Astrocyte (in vitro differentiated cells and primary cell): Measurements from ENCODE around the gene DMPK. TPM values are rescaled to one million over a fixed set of nuclear protein-coding genes. Genes with fewer than 3 reads are reported as not detected.

Experiments used
- DNase-seq: peaks from one replicate; pipeline ENCODE4 v3.0.0-alpha.2; 2010; ENCODE audit warnings: low read depth
- FAIRE-seq: peaks from 2 replicates; lab custom pipeline; 2011; peaks lifted over from hg19 to GRCh38; lab: Jason Lieb, UNC
- H2AFZ ChIP-seq: 2 replicates; pipeline ENCODE4 v1.6.0; 2012; ENCODE audit warnings: low read depth, low read length, inconsistent platforms
- H3K27ac ChIP-seq: 2 replicates; pipeline ENCODE4 v1.5.1; 2011; ENCODE audit warnings: low read depth, low read length, inconsistent platforms
- H3K27me3 ChIP-seq: 2 replicates; pipeline ENCODE4 v1.6.0; 2011; ENCODE audit warnings: low read length, inconsistent platforms; ENCODE audit not compliant: insufficient read depth
- H3K36me3 ChIP-seq: 2 replicates; pipeline ENCODE4 v1.5.1; 2011; ENCODE audit warnings: low read length, inconsistent platforms; ENCODE audit not compliant: insufficient read depth
- H3K4me1 ChIP-seq: 2 replicates; pipeline ENCODE4 v1.5.1; 2011; ENCODE audit warnings: low read length, inconsistent platforms; ENCODE audit not compliant: insufficient read depth
- H3K4me2 ChIP-seq: 2 replicates; pipeline ENCODE4 v1.6.0; 2012; ENCODE audit warnings: low read length, inconsistent platforms
- H3K4me3 ChIP-seq: 2 replicates; pipeline ENCODE4 v1.5.1; 2011; ENCODE audit warnings: low read depth, mild to moderate bottlenecking, low read length, inconsistent platforms; ENCODE audit not compliant: insufficient read depth
- H3K79me2 ChIP-seq: 2 replicates; pipeline ENCODE4 v1.6.0; 2012; ENCODE audit warnings: mild to moderate bottlenecking, low read length, inconsistent platforms; ENCODE audit not compliant: insufficient read depth
- H3K9ac ChIP-seq: 2 replicates; pipeline ENCODE4 v1.6.0; 2012; ENCODE audit warnings: mild to moderate bottlenecking, low read length, inconsistent platforms
- H3K9me3 ChIP-seq: 2 replicates; pipeline ENCODE4 v1.5.1; 2012; ENCODE audit warnings: low read depth, mild to moderate bottlenecking, low read length, inconsistent platforms; ENCODE audit not compliant: insufficient read depth
- H4K20me1 ChIP-seq: 2 replicates; pipeline ENCODE4 v1.6.0; 2012; ENCODE audit warnings: low read length, inconsistent platforms; ENCODE audit not compliant: insufficient read depth
- H3K27ac Mint-ChIP-seq: one replicate; pipeline ENCODE4 v1.8.0; 2021; ENCODE audit warnings: mild to moderate bottlenecking, mixed read lengths; ENCODE audit not compliant: unreplicated experiment
- H3K27me3 Mint-ChIP-seq: one replicate; pipeline ENCODE4 v1.8.0; 2021; ENCODE audit warnings: low read depth, mixed read lengths; ENCODE audit not compliant: unreplicated experiment
- H3K36me3 Mint-ChIP-seq: one replicate; pipeline ENCODE4 v1.8.0; 2021; ENCODE audit warnings: low read depth, mixed read lengths; ENCODE audit not compliant: unreplicated experiment
- H3K4me1 Mint-ChIP-seq: one replicate; pipeline ENCODE4 v1.8.0; 2021; ENCODE audit warnings: low read depth, mixed read lengths; ENCODE audit not compliant: unreplicated experiment
- H3K4me3 Mint-ChIP-seq: one replicate; pipeline ENCODE4 v1.8.0; 2021; ENCODE audit warnings: mild to moderate bottlenecking, moderate library complexity, mixed read lengths; ENCODE audit not compliant: unreplicated experiment
- H3K9me3 Mint-ChIP-seq: one replicate; pipeline ENCODE4 v1.8.0; 2021; ENCODE audit warnings: mild to moderate bottlenecking, mixed read lengths; ENCODE audit not compliant: unreplicated experiment
- CTCF ChIP-seq: IDR thresholded peaks from 2 replicates; pipeline ENCODE4 v1.5.1; 2011; ENCODE audit warnings: low read depth, mild to moderate bottlenecking, inconsistent platforms, low read length, moderate library complexity; ENCODE audit not compliant: insufficient read depth
- EZH2 ChIP-seq: IDR thresholded peaks from 2 replicates; pipeline ENCODE4 v1.6.1; 2012; ENCODE audit warnings: mild to moderate bottlenecking, low read length, inconsistent platforms; ENCODE audit not compliant: insufficient read depth
- total RNA-seq: library from RNA; stranded (reverse); gene quantifications from 2 replicates; pipeline ENCODE4 v1.2.1, GENCODE V29; 2021

The DMPK gene
- total RNA-seq, 1 donor from 2014 or later: 75.2 TPM

- H3K4me3 ChIP-seq: peak overlapping the region; percentile 85
- H3K4me1 ChIP-seq: peaks cover 37% of the 10 kb centered on the region
- FAIRE-seq (no peak), DNase-seq (peak; percentile 65)
- peaks cover 3% of the 10 kb centered on the region for H3K36me3 Mint-ChIP-seq
- no peaks in the 10 kb centered on the region for H3K9me3 ChIP-seq
- H2AFZ ChIP-seq: peak overlapping the region; percentile 53
- H3K9me3 Mint-ChIP-seq: no peaks in the 10 kb centered on the region
- H4K20me1 ChIP-seq: peaks cover 24% of the 10 kb centered on the region
- TF ChIP-seq EZH2 (no peak), CTCF (no peak)
- peak overlapping the region; percentile 100 for H3K4me2 ChIP-seq
- H3K36me3 ChIP-seq: peaks cover 2% of the 10 kb centered on the region
- H3K27me3 Mint-ChIP-seq: no peaks in the 10 kb centered on the region
- H3K27ac ChIP-seq: peak overlapping the region; percentile 95
- peak overlapping the region; percentile 87 for H3K4me3 Mint-ChIP-seq
- H3K27ac Mint-ChIP-seq: peak overlapping the region; percentile 66
- H3K4me1 Mint-ChIP-seq: peaks cover 17% of the 10 kb centered on the region
- peak overlapping the region; percentile 96 for H3K9ac ChIP-seq
- H3K27me3 ChIP-seq: no peaks in the 10 kb centered on the region
- peaks cover 12% of the 10 kb centered on the region for H3K79me2 ChIP-seq
Observed at GRCh38 chr19:45767881-45768654, 14.2 kb downstream of the DMPK start.

- no peak for TF ChIP-seq CTCF
- no peak for TF ChIP-seq EZH2
- H3K36me3 Mint-ChIP-seq: peaks cover 3% of the 10 kb centered on the region
- Histone ChIP-seq H3K4me2 (peak overlapping the region; percentile 100), H3K79me2 (peaks cover 12% of the 10 kb centered on the region), H3K36me3 (no peaks in the 10 kb centered on the region), H2AFZ (peak overlapping the region; percentile 43), H3K4me1 (peaks cover 37% of the 10 kb centered on the region), H3K4me3 (peak overlapping the region; percentile 85), H3K27ac (peak overlapping the region; percentile 95), H4K20me1 (peaks cover 19% of the 10 kb centered on the region), H3K9me3 (no peaks in the 10 kb centered on the region), H3K9ac (peak overlapping the region; percentile 96), H3K27me3 (no peaks in the 10 kb centered on the region)
- H3K27me3 Mint-ChIP-seq: no peaks in the 10 kb centered on the region
- FAIRE-seq (no peak), DNase-seq (peak; percentile 81)
- peaks cover 17% of the 10 kb centered on the region for H3K4me1 Mint-ChIP-seq
- peak overlapping the region; percentile 87 for H3K4me3 Mint-ChIP-seq
- peak overlapping the region; percentile 80 for H3K27ac Mint-ChIP-seq
- H3K9me3 Mint-ChIP-seq: no peaks in the 10 kb centered on the region
Observed at GRCh38 chr19:45767410-45767880, 14.8 kb downstream of the DMPK start.
